HL-60 (cell line): ENCODE measurements around the gene KLHDC8A.

Experiments used
- DNase-seq, 2 experiments: peaks; one replicate each; pipeline ENCODE4 v3.0.0-alpha.2; 2010 to 2020; ENCODE audit warnings: low read depth in 1 of 2, low spot score in 1 of 2
- H3K27ac ChIP-seq: fragments of 250-450 bp; sonication (Bioruptor Pico); replicated peaks from 2 replicates; pipeline ENCODE4 v1.5.1; 2020; ENCODE audit warnings: mild to moderate bottlenecking, moderate library complexity
- H3K27me3 ChIP-seq: fragments of 250-450 bp; sonication (Bioruptor Pico); 2 replicates; pipeline ENCODE4 v1.5.1; 2021; ENCODE audit warnings: mild to moderate bottlenecking, moderate library complexity; ENCODE audit not compliant: insufficient read depth, poor library complexity, severe bottlenecking
- H3K4me3 ChIP-seq: replicated peaks from 2 replicates; pipeline ENCODE4 v1.5.1; 2011; ENCODE audit warnings: mild to moderate bottlenecking, control low read depth, low read length; ENCODE audit not compliant: insufficient read depth
- GABPA ChIP-seq: IDR thresholded peaks from 2 replicates; pipeline ENCODE4 v1.6.1; 2012; ENCODE audit warnings: low read depth
- POLR2AphosphoS5 ChIP-seq: IDR thresholded peaks from 2 replicates; pipeline ENCODE4 v1.6.1; 2012; ENCODE audit warnings: low read depth
- SPI1 ChIP-seq: IDR thresholded peaks from 2 replicates; pipeline ENCODE4 v1.6.1; 2012; ENCODE audit warnings: low read depth, mild to moderate bottlenecking, borderline replicate concordance
- TF ChIP-seq, protein P1 (sequence below): IDR thresholded peaks from one replicate; pipeline ENCODE4 v1.5.1; 2011; ENCODE audit warnings: low read length, control low read depth, inconsistent platforms; ENCODE audit not compliant: insufficient read depth
- TF ChIP-seq, protein P2 (sequence below): IDR thresholded peaks from 2 replicates; pipeline ENCODE4 v1.6.1; 2012; ENCODE audit warnings: low read depth; ENCODE audit not compliant: insufficient replicate concordance

The KLHDC8A gene

GRCh38 chr1:205287767-205288559, 68.8 kb downstream of the KLHDC8A start:
- peak overlapping the region; percentile 45 for H3K27ac ChIP-seq
- TF ChIP-seq, protein P1, sequence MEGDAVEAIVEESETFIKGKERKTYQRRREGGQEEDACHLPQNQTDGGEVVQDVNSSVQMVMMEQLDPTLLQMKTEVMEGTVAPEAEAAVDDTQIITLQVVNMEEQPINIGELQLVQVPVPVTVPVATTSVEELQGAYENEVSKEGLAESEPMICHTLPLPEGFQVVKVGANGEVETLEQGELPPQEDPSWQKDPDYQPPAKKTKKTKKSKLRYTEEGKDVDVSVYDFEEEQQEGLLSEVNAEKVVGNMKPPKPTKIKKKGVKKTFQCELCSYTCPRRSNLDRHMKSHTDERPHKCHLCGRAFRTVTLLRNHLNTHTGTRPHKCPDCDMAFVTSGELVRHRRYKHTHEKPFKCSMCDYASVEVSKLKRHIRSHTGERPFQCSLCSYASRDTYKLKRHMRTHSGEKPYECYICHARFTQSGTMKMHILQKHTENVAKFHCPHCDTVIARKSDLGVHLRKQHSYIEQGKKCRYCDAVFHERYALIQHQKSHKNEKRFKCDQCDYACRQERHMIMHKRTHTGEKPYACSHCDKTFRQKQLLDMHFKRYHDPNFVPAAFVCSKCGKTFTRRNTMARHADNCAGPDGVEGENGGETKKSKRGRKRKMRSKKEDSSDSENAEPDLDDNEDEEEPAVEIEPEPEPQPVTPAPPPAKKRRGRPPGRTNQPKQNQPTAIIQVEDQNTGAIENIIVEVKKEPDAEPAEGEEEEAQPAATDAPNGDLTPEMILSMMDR: no peak
- peak; percentile 97 for TF ChIP-seq POLR2AphosphoS5
- peak; percentile 98 for TF ChIP-seq SPI1
- TF ChIP-seq, protein P2, sequence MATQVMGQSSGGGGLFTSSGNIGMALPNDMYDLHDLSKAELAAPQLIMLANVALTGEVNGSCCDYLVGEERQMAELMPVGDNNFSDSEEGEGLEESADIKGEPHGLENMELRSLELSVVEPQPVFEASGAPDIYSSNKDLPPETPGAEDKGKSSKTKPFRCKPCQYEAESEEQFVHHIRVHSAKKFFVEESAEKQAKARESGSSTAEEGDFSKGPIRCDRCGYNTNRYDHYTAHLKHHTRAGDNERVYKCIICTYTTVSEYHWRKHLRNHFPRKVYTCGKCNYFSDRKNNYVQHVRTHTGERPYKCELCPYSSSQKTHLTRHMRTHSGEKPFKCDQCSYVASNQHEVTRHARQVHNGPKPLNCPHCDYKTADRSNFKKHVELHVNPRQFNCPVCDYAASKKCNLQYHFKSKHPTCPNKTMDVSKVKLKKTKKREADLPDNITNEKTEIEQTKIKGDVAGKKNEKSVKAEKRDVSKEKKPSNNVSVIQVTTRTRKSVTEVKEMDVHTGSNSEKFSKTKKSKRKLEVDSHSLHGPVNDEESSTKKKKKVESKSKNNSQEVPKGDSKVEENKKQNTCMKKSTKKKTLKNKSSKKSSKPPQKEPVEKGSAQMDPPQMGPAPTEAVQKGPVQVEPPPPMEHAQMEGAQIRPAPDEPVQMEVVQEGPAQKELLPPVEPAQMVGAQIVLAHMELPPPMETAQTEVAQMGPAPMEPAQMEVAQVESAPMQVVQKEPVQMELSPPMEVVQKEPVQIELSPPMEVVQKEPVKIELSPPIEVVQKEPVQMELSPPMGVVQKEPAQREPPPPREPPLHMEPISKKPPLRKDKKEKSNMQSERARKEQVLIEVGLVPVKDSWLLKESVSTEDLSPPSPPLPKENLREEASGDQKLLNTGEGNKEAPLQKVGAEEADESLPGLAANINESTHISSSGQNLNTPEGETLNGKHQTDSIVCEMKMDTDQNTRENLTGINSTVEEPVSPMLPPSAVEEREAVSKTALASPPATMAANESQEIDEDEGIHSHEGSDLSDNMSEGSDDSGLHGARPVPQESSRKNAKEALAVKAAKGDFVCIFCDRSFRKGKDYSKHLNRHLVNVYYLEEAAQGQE: no peak
- TF ChIP-seq GABPA: peak; percentile 50
- no peak overlapping the region for H3K4me3 ChIP-seq
- DNase-seq: peak; percentile 40 to 92
- H3K27me3 ChIP-seq: peaks cover 2% of the 10 kb centered on the region

- TF ChIP-seq GABPA (no peak), POLR2AphosphoS5 (no peak), SPI1 (no peak)
- TF ChIP-seq, protein P2: no peak
- TF ChIP-seq, protein P1: no peak
- Histone ChIP-seq H3K27me3 (peaks cover under 1% of the 10 kb centered on the region), H3K27ac (peak overlapping the region; percentile 45), H3K4me3 (no peak overlapping the region)
- DNase-seq: no peak
Observed at GRCh38 chr1:205287076-205287475, 69.6 kb downstream of the KLHDC8A start.

DNA sequence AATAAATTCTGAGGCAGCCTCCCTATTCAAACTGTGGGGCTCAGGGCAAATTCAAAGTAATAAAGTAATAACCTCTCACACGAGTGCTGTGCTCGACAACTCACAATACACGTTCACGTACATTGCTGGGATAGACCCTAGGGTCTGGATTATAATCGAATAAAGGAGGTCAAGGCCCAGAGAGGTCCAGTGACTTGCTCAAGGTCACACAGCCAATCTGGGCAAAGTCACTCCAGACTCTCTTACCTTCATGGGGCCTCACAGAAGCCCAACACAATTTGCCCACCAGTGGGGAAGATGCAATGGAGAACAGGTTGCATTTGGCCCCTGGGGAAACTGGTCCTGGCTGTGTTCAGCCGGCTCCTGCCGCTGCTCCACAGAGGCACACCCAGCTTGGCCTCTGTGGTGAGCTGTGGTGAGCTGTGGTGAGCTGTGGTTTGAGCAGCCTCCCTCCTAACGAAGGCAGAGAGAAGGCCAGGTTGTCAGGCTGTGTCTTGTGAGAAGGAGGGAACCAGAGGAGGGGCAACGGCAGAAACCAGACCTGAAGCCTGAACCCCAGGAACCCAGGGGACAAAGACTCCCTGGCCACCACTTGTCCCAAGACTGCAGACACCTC, 70.3 kb downstream of the KLHDC8A start:
- TF ChIP-seq POLR2AphosphoS5: peak; percentile 97
- TF ChIP-seq, protein P1: no peak
- DNase-seq: peak; percentile 65 to 93
- H3K4me3 ChIP-seq: no peak overlapping the region
- H3K27me3 ChIP-seq: no peaks in the 10 kb centered on the region
- H3K27ac ChIP-seq: no peak overlapping the region
